Measurements from ENCODE around the gene CCDC40. TPM values are rescaled to one million over a fixed set of nuclear protein-coding genes. Genes with fewer than 3 reads are reported as not detected.

Gene CCDC40
- total RNA-seq, 1 experiment from 2014 or later: 3.9 TPM

- no peaks in the 10 kb centered on the region for H3K27me3 ChIP-seq (replicated peaks; ENCODE audit: control insufficient read depth, insufficient read depth, low read length)
- peaks cover 10% of the 10 kb centered on the region for H3K36me3 Mint-ChIP-seq (ENCODE audit: insufficient read depth, unreplicated experiment)
- H3K4me1 ChIP-seq: peaks cover 25% of the 10 kb centered on the region
- no peak for TF ChIP-seq CTCF (IDR thresholded peaks at IDR 0.05; ENCODE audit: insufficient read depth in 1 of 2, low read depth in 1 of 2, low read length in 1 of 2, severe bottlenecking in 1 of 2, unreplicated experiment in 1 of 2)
- no peaks in the 10 kb centered on the region for H3K36me3 ChIP-seq (ENCODE audit: control insufficient read depth, insufficient read depth, low read length)
- H3K9me3 Mint-ChIP-seq (ENCODE audit: unreplicated experiment): no peaks in the 10 kb centered on the region
- peaks cover 18% of the 10 kb centered on the region for H3K4me1 Mint-ChIP-seq (ENCODE audit: low read depth, unreplicated experiment)
- no peaks in the 10 kb centered on the region for H3K27me3 Mint-ChIP-seq (ENCODE audit: insufficient read depth, unreplicated experiment)
- H3K4me3 Mint-ChIP-seq (ENCODE audit: unreplicated experiment): peak overlapping the region; percentile 72
- peak overlapping the region; percentile 17; the same call in 1 of the 2 replicates for H3K4me3 ChIP-seq (ENCODE audit: low read depth, low read length)
- peak; percentile 69 to 85 for DNase-seq
- TSS peak; percentile 63 for BruUV-seq (replicated peaks)
- ChIA-PET POLR2A (interaction anchor here (0.6 to 3.1 kb wide), 2 partner anchors 9 to 129 kb away, joined by 3 to 9 read pairs; no protein-coding TSS in a partner anchor), CTCF (interaction anchor here (0.7 to 1.7 kb wide), 3 partner anchors 9 to 193 kb away, joined by 3 to 6 read pairs (median 3); no protein-coding TSS in a partner anchor)
- peaks cover 9% of the 10 kb centered on the region; the same call in 1 of the 2 replicates for H3K9me3 ChIP-seq
- H3K27ac Mint-ChIP-seq (ENCODE audit: unreplicated experiment): peak overlapping the region; percentile 97
- intact Hi-C loops (cut with micrococcal nuclease; ENCODE audit: unreplicated experiment): loop anchor here (1.0 kb wide), 1 partner anchor 10 kb away; no protein-coding TSS in a partner anchor
Observed at GRCh38 chr17:80002690-80003490, 33.6 kb upstream of the CCDC40 start.

- peaks cover 18% of the 10 kb centered on the region for H3K4me1 Mint-ChIP-seq (ENCODE audit: low read depth, unreplicated experiment)
- no peaks in the 10 kb centered on the region for H3K9me3 Mint-ChIP-seq (ENCODE audit: unreplicated experiment)
- CTCF ChIA-PET: interaction anchor here (2.4 kb wide), 1 partner anchor 10 kb away, joined by 8 read pairs; no protein-coding TSS in a partner anchor
- POLR2A ChIA-PET: interaction anchor here (3.1 kb wide), 1 partner anchor 10 kb away, joined by 9 read pairs; no protein-coding TSS in a partner anchor
- H3K9me3 ChIP-seq: peaks cover 9% of the 10 kb centered on the region; the same call in 1 of the 2 replicates
- DNase-seq: no peak
- H3K4me1 ChIP-seq: peaks cover 25% of the 10 kb centered on the region
- no peaks in the 10 kb centered on the region for H3K27me3 Mint-ChIP-seq (ENCODE audit: insufficient read depth, unreplicated experiment)
- intact Hi-C loops (cut with micrococcal nuclease; ENCODE audit: unreplicated experiment): no loop called here
- BruUV-seq (replicated peaks): no TSS peak
- no peak overlapping the region for H3K4me3 ChIP-seq (ENCODE audit: low read depth, low read length)
- TF ChIP-seq CTCF (IDR thresholded peaks at IDR 0.05; ENCODE audit: insufficient read depth in 1 of 2, low read depth in 1 of 2, low read length in 1 of 2, severe bottlenecking in 1 of 2, unreplicated experiment in 1 of 2): no peak
- no peaks in the 10 kb centered on the region for H3K36me3 ChIP-seq (ENCODE audit: control insufficient read depth, insufficient read depth, low read length)
- no peaks in the 10 kb centered on the region for H3K27me3 ChIP-seq (replicated peaks; ENCODE audit: control insufficient read depth, insufficient read depth, low read length)
- H3K36me3 Mint-ChIP-seq (ENCODE audit: insufficient read depth, unreplicated experiment): peaks cover 10% of the 10 kb centered on the region
- H3K4me3 Mint-ChIP-seq (ENCODE audit: unreplicated experiment): peak overlapping the region; percentile 72
- H3K27ac Mint-ChIP-seq (ENCODE audit: unreplicated experiment): peak overlapping the region; percentile 97
Observed at GRCh38 chr17:80003969-80004368, 32.5 kb upstream of the CCDC40 start.
